ENCODE results near the gene SAP25.

Gene SAP25

GRCh38 chr7:100573691-100574361, at the start of gene SAP25:
TSS of gene SAP25 (minus strand) at chr7:100573900. CDS start at chr7:100573742, 158 bp downstream.
- DNase-seq (ENCODE audit: low spot score) = no peak

- DNase-seq (ENCODE audit: low spot score) = no peak
These were observed 47.9 kb upstream of the SAP25 start for GRCh38 chr7:100621554-100621953.

GRCh38 chr7:100620804-100621203, 47.1 kb upstream of the SAP25 start:
- DNase-seq (ENCODE audit: low spot score) = no peak

- no peak for DNase-seq (ENCODE audit: low spot score)
These were observed 46.5 kb upstream of the SAP25 start for GRCh38 chr7:100620239-100620638.

- no peak for DNase-seq (ENCODE audit: low spot score)
These were observed 40.7 kb upstream of the SAP25 start for GRCh38 chr7:100614308-100614861.

GRCh38 chr7:100613412-100614175, 39.9 kb upstream of the SAP25 start:
- DNase-seq (ENCODE audit: low spot score) = no peak

- DNase-seq (ENCODE audit: low spot score) = no peak
These were observed 39.2 kb upstream of the SAP25 start for GRCh38 chr7:100612730-100613390.

GRCh38 chr7:100611983-100612729, 38.5 kb upstream of the SAP25 start, which contains the start of gene MOSPD3:
TSS of gene MOSPD3 (plus strand) at chr7:100612540. CDS start at chr7:100612792, 252 bp downstream.
- DNase-seq (ENCODE audit: low spot score) = peak; percentile 100

- no peak for DNase-seq (ENCODE audit: low spot score)
These were observed 36.3 kb upstream of the SAP25 start for GRCh38 chr7:100609958-100610357.

GRCh38 chr7:100607111-100607510, 33.4 kb upstream of the SAP25 start:
- DNase-seq (ENCODE audit: low spot score) = no peak

GRCh38 chr7:100606313-100606712, 32.6 kb upstream of the SAP25 start:
- DNase-seq (ENCODE audit: low spot score) = no peak

GRCh38 chr7:100604976-100605911, 31.5 kb upstream of the SAP25 start:
- DNase-seq (ENCODE audit: low spot score) = no peak

- no peak for DNase-seq (ENCODE audit: low spot score)
These were observed 30.6 kb upstream of the SAP25 start for GRCh38 chr7:100604028-100604975.

- no peak for DNase-seq (ENCODE audit: low spot score)
These were observed 30.0 kb upstream of the SAP25 start for GRCh38 chr7:100603726-100604027.

GRCh38 chr7:100602889-100603725, 29.4 kb upstream of the SAP25 start:
- no peak for DNase-seq (ENCODE audit: low spot score)

GRCh38 chr7:100600730-100601038, 27.0 kb upstream of the SAP25 start:
- no peak for DNase-seq (ENCODE audit: low spot score)

- DNase-seq (ENCODE audit: low spot score) = no peak
These were observed 26.4 kb upstream of the SAP25 start for GRCh38 chr7:100599911-100600729.

GRCh38 chr7:100598425-100598824, 24.7 kb upstream of the SAP25 start:
- no peak for DNase-seq (ENCODE audit: low spot score)
